Loucy (cell line): Measurements from ENCODE around the gene CCL25.

Experiments
- H2AFZ ChIP-seq: fragments of 200-600 bp; sonication (generic); 2 replicates; pipeline ENCODE4 v1.6.0; 2016; ENCODE audit warnings: antibody characterized with exemption, mild to moderate bottlenecking, low read length, moderate library complexity
- H3F3A ChIP-seq: fragments of 200-600 bp; 2 replicates; pipeline ENCODE4 v1.6.0; 2016; ENCODE audit warnings: antibody characterized with exemption, low read depth, mild to moderate bottlenecking
- H3K27me3 ChIP-seq: fragments of 200-600 bp; sonication (generic); 2 replicates; pipeline ENCODE4 v1.6.1; 2014; ENCODE audit warnings: low read length, mild to moderate bottlenecking; ENCODE audit not compliant: insufficient read depth, poor library complexity, severe bottlenecking
- H3K36me3 ChIP-seq: fragments of 200-600 bp; sonication (generic); 2 replicates; pipeline ENCODE4 v1.6.1; 2016; ENCODE audit warnings: low read length; ENCODE audit not compliant: insufficient read depth
- H3K4me1 ChIP-seq: fragments of 200-600 bp; sonication (generic); 2 replicates; pipeline ENCODE4 v1.5.1; 2014; ENCODE audit warnings: low read length, mild to moderate bottlenecking; ENCODE audit not compliant: insufficient read depth, poor library complexity, severe bottlenecking
- H3K4me2 ChIP-seq: fragments of 200-600 bp; sonication (generic); 2 replicates; pipeline ENCODE4 v1.6.0; 2014; ENCODE audit warnings: antibody characterized with exemption, low read length, low read depth, mild to moderate bottlenecking; ENCODE audit not compliant: poor library complexity, severe bottlenecking
- H3K4me3 ChIP-seq: fragments of 200-600 bp; sonication (generic); 2 replicates; pipeline ENCODE4 v1.5.1; 2014; ENCODE audit warnings: low read length, mild to moderate bottlenecking, mixed read lengths; ENCODE audit not compliant: poor library complexity, severe bottlenecking
- H3K79me2 ChIP-seq: fragments of 200-600 bp; sonication (generic); 2 replicates; pipeline ENCODE4 v1.6.1; 2014; ENCODE audit warnings: low read length; ENCODE audit not compliant: insufficient read depth
- H3K9ac ChIP-seq: fragments of 200-600 bp; sonication (generic); 2 replicates; pipeline ENCODE4 v1.6.0; 2014; ENCODE audit warnings: mild to moderate bottlenecking, low read depth, low read length, moderate library complexity; ENCODE audit not compliant: poor library complexity, severe bottlenecking
- H3K9me2 ChIP-seq: fragments of 200-600 bp; sonication (generic); replicated peaks from 2 replicates; pipeline ENCODE4 v1.6.1; 2016; ENCODE audit warnings: low read depth, low read length, mixed read lengths
- H3K9me3 ChIP-seq: fragments of 200-600 bp; sonication (generic); 2 replicates; pipeline ENCODE4 v1.6.1; 2014; ENCODE audit warnings: mild to moderate bottlenecking, antibody characterized with exemption, low read length, low read depth; ENCODE audit not compliant: insufficient read depth
- H4K20me1 ChIP-seq: fragments of 200-600 bp; sonication (generic); 2 replicates; pipeline ENCODE4 v1.6.0; 2014; ENCODE audit warnings: antibody characterized with exemption, low read length, mild to moderate bottlenecking; ENCODE audit not compliant: insufficient read depth, poor library complexity, severe bottlenecking
- CTCF ChIP-seq: fragments of 200-600 bp; sonication (generic); conservative IDR thresholded peaks from 2 replicates; pipeline ENCODE4 v1.5.1; 2014; ENCODE audit warnings: mild to moderate bottlenecking, antibody characterized with exemption, low read length
- EZH2phosphoT487 ChIP-seq: fragments of 200-600 bp; IDR thresholded peaks from 2 replicates; pipeline ENCODE4 v1.6.1; 2018; ENCODE audit warnings: antibody characterized with exemption, mild to moderate bottlenecking, moderate library complexity, borderline replicate concordance

CCL25 gene

GRCh38 chr19:8050274-8051096 lies 2.1 kb upstream of the CCL25 start:
- H4K20me1 ChIP-seq, result no peaks in the 10 kb centered on the region
- no peak overlapping the region for H3K4me2 ChIP-seq
- no peaks in the 10 kb centered on the region for H3K36me3 ChIP-seq
- no peak overlapping the region for H3K4me3 ChIP-seq
- no peaks in the 10 kb centered on the region for H3K9me3 ChIP-seq
- H3F3A ChIP-seq, result no peaks in the 10 kb centered on the region
- TF ChIP-seq EZH2phosphoT487 (no peak), CTCF (no peak)
- no peaks in the 10 kb centered on the region for H3K79me2 ChIP-seq
- no peak overlapping the region for H2AFZ ChIP-seq
- H3K9me2 ChIP-seq, result no peaks in the 10 kb centered on the region
- H3K9ac ChIP-seq, result no peak overlapping the region
- H3K4me1 ChIP-seq, result peaks cover 6% of the 10 kb centered on the region
- H3K27me3 ChIP-seq, result no peaks in the 10 kb centered on the region

GRCh38 chr19:8054169-8054568 lies 1.6 kb downstream of the CCL25 start:
- TF ChIP-seq EZH2phosphoT487 (no peak), CTCF (no peak)
- no peaks in the 10 kb centered on the region for H3K9me2 ChIP-seq
- no peaks in the 10 kb centered on the region for H3K9me3 ChIP-seq
- no peak overlapping the region for H3K9ac ChIP-seq
- H3K4me2 ChIP-seq, result no peak overlapping the region
- no peaks in the 10 kb centered on the region for H4K20me1 ChIP-seq
- no peaks in the 10 kb centered on the region for H3F3A ChIP-seq
- peaks cover 6% of the 10 kb centered on the region for H3K4me1 ChIP-seq
- H3K4me3 ChIP-seq, result no peak overlapping the region
- no peaks in the 10 kb centered on the region for H3K36me3 ChIP-seq
- no peaks in the 10 kb centered on the region for H3K79me2 ChIP-seq
- no peak overlapping the region for H2AFZ ChIP-seq
- no peaks in the 10 kb centered on the region for H3K27me3 ChIP-seq

- Histone ChIP-seq H3K4me2 (no peak overlapping the region), H3K9ac (no peak overlapping the region), H3K4me1 (peaks cover 6% of the 10 kb centered on the region), H2AFZ (no peak overlapping the region), H3K36me3 (no peaks in the 10 kb centered on the region), H3K79me2 (no peaks in the 10 kb centered on the region), H4K20me1 (no peaks in the 10 kb centered on the region), H3F3A (no peaks in the 10 kb centered on the region), H3K4me3 (no peak overlapping the region), H3K9me3 (no peaks in the 10 kb centered on the region), H3K9me2 (no peaks in the 10 kb centered on the region), H3K27me3 (no peaks in the 10 kb centered on the region)
- no peak for TF ChIP-seq CTCF
- TF ChIP-seq EZH2phosphoT487, result no peak
These were observed 4.0 kb downstream of the CCL25 start for GRCh38 chr19:8056533-8056932.
